NCI-H2081 (cell line): ENCODE measurements around the gene DYNLT2.

ENCODE experiments used
- DNase-seq, 2 experiments: peaks; one replicate each; lab custom pipeline; 2025; lab: John Stamatoyannopoulos, UW

DYNLT2 gene

DNA sequence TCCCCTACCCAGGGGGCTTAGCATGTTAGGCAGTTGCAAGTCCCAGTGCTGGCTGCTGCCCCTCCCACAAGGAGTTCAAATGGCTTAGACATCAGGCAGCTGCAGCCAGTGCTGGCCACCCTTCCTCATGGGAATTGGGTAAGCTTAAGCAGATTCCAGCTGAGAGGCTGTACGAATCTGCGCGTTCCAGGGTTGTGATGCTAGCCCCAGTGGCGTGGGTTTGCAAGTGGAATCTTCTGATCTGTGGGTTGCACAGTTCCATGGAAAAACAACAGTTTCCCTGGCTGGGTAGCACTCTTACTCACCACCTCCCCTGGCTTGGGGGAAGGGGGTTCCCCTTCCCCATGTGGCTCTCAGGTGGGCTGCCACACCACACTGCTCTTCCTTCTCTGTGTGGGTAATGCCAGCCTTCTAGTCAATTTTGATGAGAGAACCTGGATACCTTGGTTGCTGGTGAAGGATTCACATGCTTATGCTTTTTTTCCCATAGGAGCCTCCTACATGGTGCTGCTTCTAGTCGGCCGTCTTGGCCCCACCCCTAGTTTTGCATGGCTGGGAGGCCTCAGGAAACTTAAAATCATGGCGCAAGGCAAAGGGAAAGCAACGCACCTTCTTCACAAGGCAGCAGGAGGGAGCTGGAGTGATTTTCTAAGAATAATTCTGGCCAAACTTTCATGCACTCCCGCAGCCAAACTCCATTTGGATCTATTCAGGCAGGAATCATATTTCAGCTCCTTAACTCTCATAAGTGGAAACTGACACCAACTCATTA, 13.0 kb downstream of the DYNLT2 start:
- no peak for DNase-seq

- no peak for DNase-seq
Observed at GRCh38 chr6:169729961-169730360, 21.4 kb downstream of the DYNLT2 start.

GRCh38 chr6:169726963-169727362, 24.4 kb downstream of the DYNLT2 start:
- DNase-seq, result no peak

- no peak for DNase-seq
Observed at GRCh38 chr6:169726049-169726400, 25.3 kb downstream of the DYNLT2 start.

GRCh38 chr6:169725125-169726048, 26.0 kb downstream of the DYNLT2 start:
- peak in 1 of 2 experiments; percentile 19 for DNase-seq

DNA sequence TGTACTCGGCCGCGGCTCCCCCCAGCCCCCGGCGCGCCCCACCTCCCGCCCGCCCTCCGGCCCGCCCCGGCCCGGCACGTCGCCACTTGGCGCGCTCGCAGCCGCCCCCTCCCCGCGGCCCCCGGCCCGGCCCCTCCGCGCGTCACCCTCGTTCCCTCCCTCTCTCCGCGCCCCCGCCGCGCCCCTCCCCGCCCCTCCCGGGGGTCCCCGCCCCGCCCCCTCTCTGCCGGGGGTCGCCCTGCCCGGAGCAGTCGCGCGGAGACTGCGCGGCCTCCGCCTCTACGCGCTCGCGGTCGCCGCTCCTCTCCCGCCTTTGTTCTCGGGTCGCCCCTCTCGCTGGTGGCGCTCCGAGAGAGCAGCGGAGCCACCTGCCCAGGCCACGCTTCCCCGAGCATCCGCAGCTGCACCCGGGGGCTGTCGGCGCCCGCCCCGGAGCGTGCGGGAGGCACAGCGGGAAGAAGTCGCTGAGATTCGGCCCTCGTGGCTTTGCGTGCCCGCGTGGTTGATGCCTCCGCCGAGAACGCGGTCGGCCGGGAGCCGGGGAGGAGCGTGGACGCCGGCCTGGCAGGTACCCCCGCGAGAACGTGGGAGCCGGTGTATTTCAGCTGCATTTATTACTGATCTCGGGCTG, 26.8 kb downstream of the DYNLT2 start, which contains the start of gene PHF10:
PHF10 (minus strand) TSS at position 7 of the 631 bp plus-strand sequence. CDS start 569 bp downstream, outside the sequence.
- DNase-seq, result peak; percentile 69

GRCh38 chr6:169723991-169724493, 27.3 kb downstream of the DYNLT2 start:
- DNase-seq, result no peak

- DNase-seq, result peak; percentile 23 to 47
Observed at GRCh38 chr6:169723200-169723909, 28.0 kb downstream of the DYNLT2 start.

GRCh38 chr6:169722362-169723199, 28.8 kb downstream of the DYNLT2 start:
- DNase-seq, result no peak

DNA sequence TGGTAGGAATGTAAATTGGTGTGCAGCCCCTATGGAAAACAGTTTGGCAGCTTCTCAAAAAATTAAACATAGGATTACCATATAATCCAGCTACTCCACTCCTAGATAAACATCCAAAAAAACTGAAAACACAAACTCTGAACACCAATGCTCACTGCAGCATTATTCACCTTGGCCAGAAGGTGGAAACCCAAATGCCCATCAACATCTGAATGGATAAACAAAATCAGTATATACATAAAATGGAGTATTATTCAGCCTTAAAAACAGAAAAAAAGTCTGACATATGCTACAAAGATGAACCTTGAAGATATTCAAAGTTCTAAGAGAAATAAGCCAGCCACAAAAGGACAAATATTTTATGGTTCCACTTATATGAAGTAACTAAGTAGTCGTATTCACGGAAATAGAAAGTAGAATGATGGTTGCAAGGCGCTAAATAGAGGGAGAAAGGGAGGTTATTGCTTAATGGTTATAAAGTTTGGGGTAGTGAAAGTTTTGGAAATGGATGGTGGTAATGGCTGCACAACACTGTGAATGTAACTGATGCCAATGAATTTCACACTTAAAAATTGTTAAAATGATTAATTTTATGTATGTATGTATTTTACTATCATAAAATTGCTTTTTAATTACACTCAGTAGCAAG, 31.0 kb downstream of the DYNLT2 start:
- DNase-seq, result no peak

GRCh38 chr6:169719117-169719516, 32.3 kb downstream of the DYNLT2 start:
- DNase-seq, result no peak

- DNase-seq, result no peak
Observed at GRCh38 chr6:169714595-169714994, 36.8 kb downstream of the DYNLT2 start.

GRCh38 chr6:169714178-169714577, 37.2 kb downstream of the DYNLT2 start:
- no peak for DNase-seq

DNA sequence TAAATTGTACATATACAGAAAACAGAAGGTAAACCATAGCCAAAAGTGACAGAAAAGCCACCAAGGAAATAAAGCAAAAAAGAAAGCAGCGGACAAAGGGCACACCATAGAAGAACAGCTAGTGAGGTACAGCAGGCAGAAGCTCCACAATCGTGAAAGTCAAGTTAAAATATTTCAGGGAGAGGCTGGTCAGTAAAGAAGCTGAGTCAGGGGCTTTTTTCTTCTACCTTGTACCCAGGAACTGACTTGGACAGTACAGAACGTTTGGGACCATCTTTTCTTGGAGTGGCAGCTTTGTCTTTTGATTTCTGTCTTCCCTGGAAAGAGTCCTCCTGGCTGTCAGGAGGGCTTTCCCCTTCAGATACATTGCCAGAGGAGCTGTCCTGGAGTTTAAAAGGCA, 41.4 kb downstream of the DYNLT2 start:
- DNase-seq, result no peak

- peak in 1 of 2 experiments; percentile 31 for DNase-seq
Observed at GRCh38 chr6:169709293-169709692, 42.1 kb downstream of the DYNLT2 start.

GRCh38 chr6:169707772-169708171, 43.6 kb downstream of the DYNLT2 start:
- no peak for DNase-seq

GRCh38 chr6:169702840-169703246, 48.5 kb downstream of the DYNLT2 start:
- DNase-seq, result no peak

GRCh38 chr6:169701954-169702839, 49.2 kb downstream of the DYNLT2 start, which contains the start of the genes C6orf120 and WDR27:
C6orf120 (plus strand) TSS chr6:169702126; CDS start chr6:169702460, 334 bp downstream.
WDR27 (minus strand) TSS chr6:169702029; CDS start chr6:169689005, 13,024 bp downstream.
- peak; percentile 92 to 95 for DNase-seq
